GM10847 (cell line): ENCODE measurements around the gene KIAA1191.

Experiments
- POLR2A ChIP-seq: IDR thresholded peaks from 2 replicates; pipeline ENCODE4 v1.6.1; 2011; ENCODE audit not compliant: insufficient read length; ENCODE audit errors: extremely low read depth

The KIAA1191 gene

GRCh38 chr5:176361437-176362232 is at the start of gene KIAA1191:
Gene KIAA1191 (minus strand): TSS chr5:176361764. CDS start chr5:176359508, 2,256 bp downstream.
- TF ChIP-seq POLR2A = peak; percentile 93

- TF ChIP-seq POLR2A = no peak
Observed at GRCh38 chr5:176410486-176411180, 49.1 kb upstream of the KIAA1191 start.

DNA sequence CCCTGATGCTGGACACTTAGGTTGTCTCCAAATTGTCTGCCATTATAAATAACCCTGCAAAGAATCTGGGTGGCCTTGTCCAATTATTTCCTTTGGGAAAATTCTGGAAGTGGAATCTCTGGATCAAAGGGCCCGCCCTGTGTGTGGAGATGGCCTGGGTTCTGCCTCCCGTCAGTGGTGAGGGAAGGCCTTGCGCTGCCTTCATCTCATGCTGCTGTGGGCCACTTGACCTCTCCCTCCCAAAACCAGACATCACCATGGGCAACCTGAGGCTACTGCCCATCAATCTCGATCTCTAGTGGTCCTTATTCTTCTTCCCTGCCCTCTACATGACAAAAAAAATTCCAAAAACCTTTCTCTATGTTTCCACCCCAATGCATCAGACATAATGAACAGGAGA is 48.2 kb upstream of the KIAA1191 start:
- TF ChIP-seq POLR2A = no peak

DNA sequence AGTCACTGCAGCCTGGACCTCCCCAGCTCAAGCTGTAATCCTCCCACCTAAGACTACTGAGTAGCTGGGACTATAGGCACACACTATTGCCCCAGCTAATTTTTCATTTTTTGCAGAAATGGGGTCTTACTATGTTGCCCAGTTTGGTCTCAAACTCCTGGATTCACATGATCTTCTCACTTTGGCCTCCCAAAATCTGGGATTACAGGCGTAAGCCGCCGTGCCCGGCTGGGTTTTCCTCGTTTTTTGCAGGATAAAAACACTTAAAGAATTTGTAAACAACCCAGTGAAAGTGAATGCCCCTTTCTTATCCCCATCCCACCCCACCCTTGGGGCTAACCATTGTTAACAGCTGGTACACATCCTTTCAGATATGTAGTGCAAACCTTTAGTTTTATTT is 47.0 kb upstream of the KIAA1191 start:
- TF ChIP-seq POLR2A = no peak

GRCh38 chr5:176407456-176408251 is 46.1 kb upstream of the KIAA1191 start:
- no peak for TF ChIP-seq POLR2A

GRCh38 chr5:176406436-176407052 is 45.0 kb upstream of the KIAA1191 start:
- no peak for TF ChIP-seq POLR2A

DNA sequence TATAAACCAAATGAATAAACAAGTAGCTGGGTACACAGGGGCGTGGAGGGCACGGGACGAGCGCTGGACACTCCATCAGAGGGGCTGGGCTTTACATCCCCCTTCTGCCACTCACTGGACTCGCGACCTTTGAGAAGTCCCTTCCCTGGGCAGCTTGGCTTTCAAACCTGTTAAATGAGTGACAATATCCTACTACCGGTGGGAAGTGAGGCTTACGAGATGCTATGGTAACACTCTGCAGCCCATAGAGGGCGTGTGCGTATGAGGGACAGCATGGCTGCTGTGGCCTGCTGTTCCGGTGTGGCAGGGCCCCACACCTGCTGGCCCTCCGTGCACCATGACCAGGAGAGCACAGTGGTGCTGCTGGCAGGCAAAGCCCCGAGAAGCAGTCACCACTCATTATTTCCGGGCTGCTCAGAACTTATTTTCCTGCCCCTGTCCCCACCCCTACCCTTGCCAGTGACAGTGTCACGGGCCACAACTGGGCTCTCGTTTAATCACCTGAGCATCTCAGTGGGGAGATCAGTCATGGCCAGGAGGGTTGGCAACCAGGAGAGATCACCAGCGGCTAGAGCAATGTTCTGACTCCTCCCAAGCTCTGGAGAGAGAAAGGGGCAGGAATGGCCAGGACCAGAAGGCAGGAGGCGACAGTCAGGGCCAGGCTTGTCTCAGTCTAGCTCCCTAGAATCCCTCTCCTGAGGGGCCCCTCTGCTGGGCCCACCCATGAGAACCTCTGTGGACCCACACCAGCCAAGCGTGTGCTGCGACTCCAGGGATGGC is 44.3 kb upstream of the KIAA1191 start:
- TF ChIP-seq POLR2A = no peak

- TF ChIP-seq POLR2A = no peak
Observed at GRCh38 chr5:176401281-176402205, 40.0 kb upstream of the KIAA1191 start.

GRCh38 chr5:176400382-176401156 is 39.0 kb upstream of the KIAA1191 start:
- TF ChIP-seq POLR2A = no peak

DNA sequence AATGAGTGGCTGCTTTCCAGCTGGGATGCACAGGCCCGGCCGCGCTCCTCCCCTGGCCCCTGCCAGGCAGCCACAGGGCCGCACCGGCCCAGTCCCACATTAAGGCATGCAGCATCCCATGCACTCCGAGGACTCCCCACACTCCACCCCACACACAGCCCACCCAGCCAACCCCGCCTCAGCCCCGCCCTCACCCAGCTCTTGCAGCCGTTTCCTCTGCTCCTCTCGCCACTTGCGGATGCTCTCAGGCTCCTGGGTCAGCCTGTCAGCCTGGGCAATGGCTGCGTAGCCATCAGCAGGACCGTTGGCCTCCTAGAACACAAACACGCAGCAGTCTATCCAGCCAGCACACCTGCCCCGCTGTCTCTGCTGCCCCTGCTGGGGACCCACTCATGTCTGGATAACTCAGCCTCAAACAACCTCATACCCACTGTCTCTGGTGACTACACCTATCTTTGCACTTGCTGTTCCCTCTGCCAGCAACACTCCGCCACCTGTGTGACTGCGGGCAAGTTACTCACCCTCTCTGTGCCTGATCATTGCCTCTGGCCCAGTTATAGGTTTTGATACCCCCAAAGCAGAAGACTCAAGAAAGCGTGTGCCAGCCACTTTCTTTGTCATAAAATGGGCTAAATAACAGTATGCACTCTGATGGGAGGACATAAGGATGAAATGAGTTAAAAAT is 36.3 kb upstream of the KIAA1191 start:
- TF ChIP-seq POLR2A = no peak

DNA sequence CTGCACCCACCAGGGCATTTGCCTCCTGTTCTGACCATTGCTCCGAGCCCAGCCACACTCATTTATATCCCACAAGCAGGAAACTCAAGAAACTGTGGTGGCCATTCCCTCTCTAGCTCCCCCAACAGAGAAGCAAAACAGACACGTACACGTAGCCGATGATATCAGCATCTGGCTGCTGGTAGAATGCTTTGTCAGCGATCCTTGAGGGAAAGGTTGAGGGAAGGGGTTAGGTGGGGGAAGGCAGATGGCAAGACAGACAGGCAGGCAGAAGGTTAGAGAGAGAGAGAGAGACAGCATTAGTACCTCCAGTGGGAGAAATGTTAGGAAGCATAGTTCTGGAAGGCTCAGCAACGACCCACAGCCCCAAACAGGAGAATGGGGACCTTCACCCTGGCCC is 34.8 kb upstream of the KIAA1191 start:
- TF ChIP-seq POLR2A = no peak

GRCh38 chr5:176394881-176395675 is 33.5 kb upstream of the KIAA1191 start:
- no peak for TF ChIP-seq POLR2A

DNA sequence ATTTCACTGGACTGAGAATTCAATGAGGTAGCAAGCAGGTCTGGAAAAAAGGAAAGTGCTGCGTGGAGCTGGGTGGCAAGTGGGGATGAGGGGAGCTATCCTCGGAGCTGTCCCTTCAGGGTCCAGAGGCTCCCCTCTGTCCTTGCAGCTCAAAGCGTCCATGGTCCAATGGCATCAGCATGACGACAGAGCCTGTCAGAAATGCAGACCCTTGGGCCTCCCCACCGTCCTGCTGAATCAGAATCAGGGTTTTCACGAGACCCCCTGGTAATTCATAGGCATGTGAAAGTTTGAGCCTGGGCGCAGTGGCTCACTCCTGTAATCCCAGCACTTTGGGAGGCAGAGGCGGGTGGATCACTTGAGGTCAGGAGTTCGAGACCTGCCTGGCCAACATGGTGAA is 32.5 kb upstream of the KIAA1191 start:
- TF ChIP-seq POLR2A = no peak
